Measurements from ENCODE around the gene STXBP5. TPM values are rescaled to one million over a fixed set of nuclear protein-coding genes. Genes with fewer than 3 reads are reported as not detected.

The STXBP5 gene
- total RNA-seq, 2 experiments from 2014 or later, result 21.0 to 22.5 TPM

- Mint-ChIP-seq H3K4me3 (no peak overlapping the region), H3K9me3 (peaks cover 15% of the 10 kb centered on the region), H3K27ac (no peak overlapping the region), H3K4me1 (ENCODE audit: low read depth) (peaks cover 11% of the 10 kb centered on the region), H3K36me3 (ENCODE audit: low read depth) (peaks cover 95% of the 10 kb centered on the region), H3K27me3 (no peaks in the 10 kb centered on the region)
- no peak for ATAC-seq (ENCODE audit: poor library complexity)
- POLR2A ChIA-PET, result no interaction called here
- H3K36me3 ChIP-seq (ENCODE audit: insufficient read depth, low read length), result peaks cover 29% of the 10 kb centered on the region
- peaks cover 5 to 19% of the 10 kb centered on the region in 2 experiments for H3K9me3 ChIP-seq (ENCODE audit: control insufficient read depth in 1 of 2, insufficient read depth in 1 of 2, low read length in 2 of 2)
- no peaks in the 10 kb centered on the region for H3K4me1 ChIP-seq (ENCODE audit: insufficient read depth, low read length)
- intact Hi-C loops (cut with DNase I, micrococcal nuclease), result no loop called here
- H3K27me3 ChIP-seq (ENCODE audit: control insufficient read depth in 1 of 2, insufficient read depth in 2 of 2, low read length in 2 of 2), result no peaks in the 10 kb centered on the region
- H3K4me3 ChIP-seq (ENCODE audit: low read length), result no peak overlapping the region
- no peak for DNase-seq
- H3K27ac ChIP-seq (ENCODE audit: low read depth in 1 of 2, low read length in 2 of 2), result no peak overlapping the region
- CTCF ChIA-PET, result no interaction called here
- no peak for TF ChIP-seq CTCF (IDR thresholded peaks at IDR 0.05)
These were observed 94.8 kb downstream of the STXBP5 start for GRCh38 chr6:147299035-147299434.

GRCh38 chr6:147301070-147301469, 96.9 kb downstream of the STXBP5 start:
- H3K4me1 Mint-ChIP-seq (ENCODE audit: low read depth), result peaks cover 11% of the 10 kb centered on the region
- no peaks in the 10 kb centered on the region for H3K27me3 Mint-ChIP-seq
- peaks cover under 1 to 18% of the 10 kb centered on the region in 2 experiments for H3K9me3 ChIP-seq (ENCODE audit: control insufficient read depth in 1 of 2, insufficient read depth in 1 of 2, low read length in 2 of 2)
- H3K9me3 Mint-ChIP-seq, result peaks cover 11% of the 10 kb centered on the region
- no peaks in the 10 kb centered on the region for H3K4me1 ChIP-seq (ENCODE audit: insufficient read depth, low read length)
- H3K4me3 ChIP-seq (ENCODE audit: low read length), result no peak overlapping the region
- no peak for TF ChIP-seq CTCF (IDR thresholded peaks at IDR 0.05)
- no peak for DNase-seq
- CTCF ChIA-PET, result no interaction called here
- H3K36me3 Mint-ChIP-seq (ENCODE audit: low read depth), result peaks cover 93% of the 10 kb centered on the region
- no peak overlapping the region for H3K27ac ChIP-seq (ENCODE audit: low read depth in 1 of 2, low read length in 2 of 2)
- H3K27me3 ChIP-seq (ENCODE audit: control insufficient read depth in 1 of 2, insufficient read depth in 2 of 2, low read length in 2 of 2), result no peaks in the 10 kb centered on the region
- peaks cover 19% of the 10 kb centered on the region for H3K36me3 ChIP-seq (ENCODE audit: insufficient read depth, low read length)
- H3K27ac Mint-ChIP-seq, result no peak overlapping the region
- no peak for ATAC-seq (ENCODE audit: poor library complexity)
- no peak overlapping the region for H3K4me3 Mint-ChIP-seq
- intact Hi-C loops (cut with DNase I, micrococcal nuclease), result no loop called here
- POLR2A ChIA-PET, result no interaction called here

DNA sequence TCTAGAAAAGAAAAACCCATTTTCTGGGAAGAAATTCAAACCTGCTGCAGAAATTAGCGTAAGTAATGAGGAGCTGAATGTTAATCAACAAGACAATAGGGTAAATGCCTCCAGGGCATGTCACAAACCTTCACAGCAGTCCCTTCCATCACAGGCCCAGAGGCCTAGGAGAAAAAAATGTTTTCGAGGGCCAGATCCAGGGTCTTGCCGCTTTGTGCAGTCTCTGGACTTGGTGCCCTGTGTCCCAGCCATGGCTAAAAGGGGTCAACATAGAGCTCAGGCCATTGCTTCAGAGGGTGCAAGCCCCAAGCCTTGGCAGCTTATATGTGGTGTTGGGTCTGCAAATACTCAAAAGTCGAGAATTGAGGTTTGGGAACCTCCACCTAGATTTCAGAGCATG, 99.8 kb downstream of the STXBP5 start:
- Histone ChIP-seq H3K27me3 (ENCODE audit: control insufficient read depth in 1 of 2, insufficient read depth in 2 of 2, low read length in 2 of 2) (no peaks in the 10 kb centered on the region), H3K27ac (ENCODE audit: low read depth in 1 of 2, low read length in 2 of 2) (no peak overlapping the region), H3K9me3 (ENCODE audit: control insufficient read depth in 1 of 2, insufficient read depth in 1 of 2, low read length in 2 of 2) (no peaks in the 10 kb centered on the region), H3K36me3 (ENCODE audit: insufficient read depth, low read length) (peaks cover 16% of the 10 kb centered on the region), H3K4me1 (ENCODE audit: insufficient read depth, low read length) (no peaks in the 10 kb centered on the region), H3K4me3 (ENCODE audit: low read length) (no peak overlapping the region)
- ChIA-PET POLR2A (no interaction called here), CTCF (no interaction called here)
- Mint-ChIP-seq H3K27me3 (no peaks in the 10 kb centered on the region), H3K9me3 (peaks cover 2% of the 10 kb centered on the region), H3K4me1 (ENCODE audit: low read depth) (no peaks in the 10 kb centered on the region), H3K27ac (no peak overlapping the region), H3K36me3 (ENCODE audit: low read depth) (peaks cover 78% of the 10 kb centered on the region), H3K4me3 (no peak overlapping the region)
- DNase-seq (no peak), ATAC-seq (ENCODE audit: poor library complexity) (no peak)
- no peak for TF ChIP-seq CTCF (IDR thresholded peaks at IDR 0.05)
- intact Hi-C loops (cut with DNase I, micrococcal nuclease), result no loop called here
